Measurements from ENCODE around the gene VSTM4. TPM values are rescaled to one million over a fixed set of nuclear protein-coding genes. Genes with fewer than 3 reads are reported as not detected.

The VSTM4 gene
- polyA plus RNA-seq, 4 donors, result 0.81 to 7.2 (median 2.4) TPM; not detected in 1

DNA sequence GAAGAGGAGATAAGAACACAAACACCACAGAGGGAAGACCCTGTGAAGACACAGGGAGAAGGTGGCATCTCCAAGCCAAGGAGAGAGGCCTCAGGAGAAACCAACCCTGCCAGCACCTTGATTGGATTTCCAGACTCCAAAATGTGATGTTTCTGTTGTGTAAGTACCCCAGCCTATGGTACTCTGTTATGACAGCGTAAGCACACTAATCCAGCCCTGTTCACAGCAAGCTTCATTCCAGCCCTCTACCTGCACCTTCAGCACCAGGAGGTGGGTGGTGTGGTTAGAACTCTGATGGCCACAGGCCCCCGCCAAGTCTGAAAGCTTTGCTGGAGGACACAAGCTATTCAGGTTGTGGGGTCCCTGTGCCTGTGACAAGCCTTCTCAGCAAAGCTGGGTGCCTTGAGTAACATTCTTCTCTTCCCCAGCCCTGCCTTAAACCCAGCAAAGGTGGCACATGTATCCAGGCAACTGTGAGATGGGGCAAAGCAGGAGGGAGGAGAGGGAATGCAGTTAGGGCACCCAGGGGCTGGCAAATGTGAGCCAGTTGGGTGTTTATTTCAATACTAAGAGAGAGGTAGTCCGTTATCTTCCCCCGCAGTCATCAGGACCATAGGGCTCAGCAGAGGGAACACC, 4.5 kb downstream of the VSTM4 start:
- 85 to 89% (median 86%) methylated on average over 4 of the region's 4 CpGs for WGBS, 3 donors
- Histone ChIP-seq H3K36me3 (ENCODE audit: control insufficient read depth in 3 of 3, insufficient read depth in 2 of 3, low read depth in 1 of 3, low read length in 3 of 3) (peaks cover 0 to 10% (median 0%) of the 10 kb centered on the region in 3 donors), H3K4me3 (ENCODE audit: low read depth in 1 of 3, low read length in 3 of 3) (no peak overlapping the region), H3K4me1 (ENCODE audit: control insufficient read depth in 3 of 3, insufficient read depth in 2 of 3, low read depth in 1 of 3, low read length in 2 of 3) (no peaks in the 10 kb centered on the region), H3K9me3 (ENCODE audit: control insufficient read depth in 2 of 2, insufficient read depth in 1 of 2, low read depth in 1 of 2, low read length in 1 of 2) (no peaks in the 10 kb centered on the region), H3K27ac (ENCODE audit: low read depth in 1 of 3, low read length in 2 of 3) (no peak overlapping the region), H3K27me3 (ENCODE audit: control insufficient read depth in 3 of 3, insufficient read depth in 3 of 3, low read length in 3 of 3) (peaks cover 8 to 20% (median 10%) of the 10 kb centered on the region in 3 donors)
- DNase-seq (no peak), FAIRE-seq (no peak)

- Histone ChIP-seq H3K27ac (ENCODE audit: low read depth in 1 of 3, low read length in 2 of 3) (peak overlapping the region in 1 of 3 donors; percentile 17), H3K9me3 (ENCODE audit: control insufficient read depth in 2 of 2, insufficient read depth in 1 of 2, low read depth in 1 of 2, low read length in 1 of 2) (no peaks in the 10 kb centered on the region), H3K4me1 (ENCODE audit: control insufficient read depth in 3 of 3, insufficient read depth in 2 of 3, low read depth in 1 of 3, low read length in 2 of 3) (no peaks in the 10 kb centered on the region), H3K27me3 (ENCODE audit: control insufficient read depth in 3 of 3, insufficient read depth in 3 of 3, low read length in 3 of 3) (peaks cover 3 to 15% (median 6%) of the 10 kb centered on the region in 3 donors), H3K36me3 (ENCODE audit: control insufficient read depth in 3 of 3, insufficient read depth in 2 of 3, low read depth in 1 of 3, low read length in 3 of 3) (peaks cover 0 to 10% (median 0%) of the 10 kb centered on the region in 3 donors), H3K4me3 (ENCODE audit: low read depth in 1 of 3, low read length in 3 of 3) (no peak overlapping the region)
- WGBS, 3 donors, result 43 to 54% (median 52%) methylated on average over 9 of the region's 9 CpGs
- DNase-seq (peak; percentile 10 to 49), FAIRE-seq (no peak)
Observed at GRCh38 chr10:49109669-49110340, 5.5 kb downstream of the VSTM4 start.

- FAIRE-seq, result no peak
- no peak for DNase-seq
- WGBS, 3 donors, result 85 to 91% (median 90%) methylated on average over 7 of the region's 7 CpGs
- Histone ChIP-seq H3K9me3 (ENCODE audit: control insufficient read depth in 2 of 2, insufficient read depth in 1 of 2, low read depth in 1 of 2, low read length in 1 of 2) (no peaks in the 10 kb centered on the region), H3K27ac (ENCODE audit: low read depth in 1 of 3, low read length in 2 of 3) (no peak overlapping the region), H3K36me3 (ENCODE audit: control insufficient read depth in 3 of 3, insufficient read depth in 2 of 3, low read depth in 1 of 3, low read length in 3 of 3) (peaks cover 0 to 10% (median 0%) of the 10 kb centered on the region in 3 donors), H3K27me3 (ENCODE audit: control insufficient read depth in 3 of 3, insufficient read depth in 3 of 3, low read length in 3 of 3) (peaks cover 0 to 4% (median under 1%) of the 10 kb centered on the region in 3 donors), H3K4me1 (ENCODE audit: control insufficient read depth in 3 of 3, insufficient read depth in 2 of 3, low read depth in 1 of 3, low read length in 2 of 3) (no peaks in the 10 kb centered on the region), H3K4me3 (ENCODE audit: low read depth in 1 of 3, low read length in 3 of 3) (no peak overlapping the region)
Observed at GRCh38 chr10:49108656-49109055, 6.7 kb downstream of the VSTM4 start.

GRCh38 chr10:49107887-49108267, 7.4 kb downstream of the VSTM4 start:
- Histone ChIP-seq H3K27ac (ENCODE audit: low read depth in 1 of 3, low read length in 2 of 3) (no peak overlapping the region), H3K27me3 (ENCODE audit: control insufficient read depth in 3 of 3, insufficient read depth in 3 of 3, low read length in 3 of 3) (peaks cover 0 to 2% (median 0%) of the 10 kb centered on the region in 3 donors), H3K4me3 (ENCODE audit: low read depth in 1 of 3, low read length in 3 of 3) (no peak overlapping the region), H3K36me3 (ENCODE audit: control insufficient read depth in 3 of 3, insufficient read depth in 2 of 3, low read depth in 1 of 3, low read length in 3 of 3) (peaks cover 0 to 10% (median 0%) of the 10 kb centered on the region in 3 donors), H3K9me3 (ENCODE audit: control insufficient read depth in 2 of 2, insufficient read depth in 1 of 2, low read depth in 1 of 2, low read length in 1 of 2) (no peaks in the 10 kb centered on the region), H3K4me1 (ENCODE audit: control insufficient read depth in 3 of 3, insufficient read depth in 2 of 3, low read depth in 1 of 3, low read length in 2 of 3) (no peaks in the 10 kb centered on the region)
- no peak for FAIRE-seq
- no peak for DNase-seq
- 88 to 93% (median 91%) methylated on average over 8 of the region's 8 CpGs for WGBS, 3 donors

DNA sequence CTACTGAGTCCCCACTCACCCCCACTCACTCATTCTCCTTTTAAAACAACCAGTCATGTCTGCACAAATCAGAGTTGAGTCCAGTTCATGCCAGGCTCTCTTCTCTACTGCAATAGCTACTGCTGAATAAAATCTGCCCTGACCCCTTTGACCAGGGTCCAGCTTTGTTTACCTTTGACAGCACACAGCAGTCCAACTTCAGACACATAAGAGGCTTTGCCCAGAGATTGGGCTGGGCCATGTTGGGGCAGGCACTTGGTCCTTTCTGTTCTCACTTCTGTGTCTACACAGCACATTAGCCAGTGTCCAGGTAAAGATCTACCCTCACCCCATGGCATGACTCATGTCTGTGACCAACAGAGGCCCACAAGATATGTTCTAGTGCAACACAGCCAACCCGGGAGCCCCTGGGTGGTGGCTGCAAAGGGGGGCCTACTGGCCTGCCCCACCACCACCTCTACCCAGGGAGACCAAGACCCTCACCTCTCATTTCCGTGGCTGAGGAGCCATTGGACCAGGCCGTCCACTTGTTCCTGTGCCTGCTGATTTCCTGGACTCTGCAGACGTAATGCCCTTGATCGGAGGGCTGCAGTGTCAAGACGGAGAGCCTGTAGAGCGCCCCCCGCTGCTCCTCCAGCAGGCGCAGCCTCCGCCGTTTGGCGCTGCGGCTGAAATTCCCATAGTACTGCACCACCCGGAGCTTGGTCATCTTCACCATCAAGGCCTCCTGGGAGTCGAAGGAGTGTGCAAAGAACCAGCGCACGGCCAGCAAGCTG, 8.0 kb downstream of the VSTM4 start:
- no peak for DNase-seq
- H3K4me3 ChIP-seq (ENCODE audit: low read depth in 1 of 3, low read length in 3 of 3), result no peak overlapping the region
- H3K9me3 ChIP-seq (ENCODE audit: control insufficient read depth in 2 of 2, insufficient read depth in 1 of 2, low read depth in 1 of 2, low read length in 1 of 2), result no peaks in the 10 kb centered on the region
- peaks cover 0 to 10% (median 0%) of the 10 kb centered on the region in 3 donors for H3K36me3 ChIP-seq (ENCODE audit: control insufficient read depth in 3 of 3, insufficient read depth in 2 of 3, low read depth in 1 of 3, low read length in 3 of 3)
- peaks cover 0 to 2% (median 0%) of the 10 kb centered on the region in 3 donors for H3K27me3 ChIP-seq (ENCODE audit: control insufficient read depth in 3 of 3, insufficient read depth in 3 of 3, low read length in 3 of 3)
- no peaks in the 10 kb centered on the region for H3K4me1 ChIP-seq (ENCODE audit: control insufficient read depth in 3 of 3, insufficient read depth in 2 of 3, low read depth in 1 of 3, low read length in 2 of 3)
- no peak overlapping the region for H3K27ac ChIP-seq (ENCODE audit: low read depth in 1 of 3, low read length in 2 of 3)
- FAIRE-seq, result no peak
- 90 to 94% (median 94%) methylated on average over 17 of the region's 17 CpGs for WGBS, 3 donors

- Histone ChIP-seq H3K9me3 (ENCODE audit: control insufficient read depth in 2 of 2, insufficient read depth in 1 of 2, low read depth in 1 of 2, low read length in 1 of 2) (no peaks in the 10 kb centered on the region), H3K4me1 (ENCODE audit: control insufficient read depth in 3 of 3, insufficient read depth in 2 of 3, low read depth in 1 of 3, low read length in 2 of 3) (no peaks in the 10 kb centered on the region), H3K27ac (ENCODE audit: low read depth in 1 of 3, low read length in 2 of 3) (no peak overlapping the region), H3K4me3 (ENCODE audit: low read depth in 1 of 3, low read length in 3 of 3) (no peak overlapping the region), H3K36me3 (ENCODE audit: control insufficient read depth in 3 of 3, insufficient read depth in 2 of 3, low read depth in 1 of 3, low read length in 3 of 3) (peaks cover 0 to 10% (median 0%) of the 10 kb centered on the region in 3 donors), H3K27me3 (ENCODE audit: control insufficient read depth in 3 of 3, insufficient read depth in 3 of 3, low read length in 3 of 3) (no peaks in the 10 kb centered on the region)
- DNase-seq (no peak), FAIRE-seq (no peak)
- 59 to 73% (median 68%) methylated on average over 7 of the region's 7 CpGs for WGBS, 3 donors
Observed at GRCh38 chr10:49106451-49106850, 8.9 kb downstream of the VSTM4 start.

DNA sequence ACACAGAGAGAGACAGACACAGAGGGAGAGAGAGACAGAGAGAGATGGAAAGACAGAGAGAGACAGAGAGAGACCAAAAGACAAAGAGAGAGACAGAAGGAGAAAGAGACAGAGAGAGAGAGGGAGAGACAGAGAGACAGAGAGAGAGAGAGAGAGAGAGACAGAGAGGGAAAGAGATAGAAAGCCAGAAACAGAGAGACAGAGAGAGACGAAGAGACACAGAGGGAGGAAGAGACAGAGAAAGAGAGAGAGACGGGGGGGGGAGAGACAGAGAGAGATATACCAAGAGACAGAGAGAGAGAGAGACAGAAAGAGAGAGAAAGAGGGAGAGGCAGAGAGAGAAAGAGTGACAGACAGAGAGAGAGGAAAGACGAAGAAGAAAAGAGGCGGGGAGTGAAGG, 10.2 kb downstream of the VSTM4 start:
- peaks cover 0 to 5% (median 0%) of the 10 kb centered on the region in 3 donors for H3K36me3 ChIP-seq (ENCODE audit: control insufficient read depth in 3 of 3, insufficient read depth in 2 of 3, low read depth in 1 of 3, low read length in 3 of 3)
- no peaks in the 10 kb centered on the region for H3K27me3 ChIP-seq (ENCODE audit: control insufficient read depth in 3 of 3, insufficient read depth in 3 of 3, low read length in 3 of 3)
- WGBS, 3 donors, result 74 to 87% (median 81%) methylated on average over 4 of the region's 4 CpGs
- H3K9me3 ChIP-seq (ENCODE audit: control insufficient read depth in 2 of 2, insufficient read depth in 1 of 2, low read depth in 1 of 2, low read length in 1 of 2), result no peaks in the 10 kb centered on the region
- H3K4me3 ChIP-seq (ENCODE audit: low read depth in 1 of 3, low read length in 3 of 3), result no peak overlapping the region
- FAIRE-seq, result no peak
- no peaks in the 10 kb centered on the region for H3K4me1 ChIP-seq (ENCODE audit: control insufficient read depth in 3 of 3, insufficient read depth in 2 of 3, low read depth in 1 of 3, low read length in 2 of 3)
- H3K27ac ChIP-seq (ENCODE audit: low read depth in 1 of 3, low read length in 2 of 3), result no peak overlapping the region
- no peak for DNase-seq

DNA sequence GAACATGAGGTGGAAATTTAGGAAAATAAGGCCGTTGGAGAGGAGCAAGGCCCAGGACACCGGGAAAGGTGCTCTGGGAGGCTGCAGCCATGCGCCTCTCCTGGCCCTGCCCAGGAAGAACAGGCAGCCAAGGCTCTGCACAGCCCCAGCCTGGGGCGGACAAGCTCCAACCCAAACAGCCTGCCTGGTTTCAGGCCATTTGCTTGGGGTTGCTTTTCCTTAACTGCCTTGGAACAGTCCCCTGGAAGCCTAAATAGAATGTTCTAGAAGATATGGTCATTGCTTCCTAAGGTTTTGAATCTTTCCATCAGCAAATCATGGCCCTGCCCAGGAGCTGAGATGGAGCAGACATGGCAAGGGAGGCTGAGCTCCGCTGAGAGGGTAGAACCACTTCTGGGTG, 11.0 kb downstream of the VSTM4 start:
- Histone ChIP-seq H3K9me3 (ENCODE audit: control insufficient read depth in 2 of 2, insufficient read depth in 1 of 2, low read depth in 1 of 2, low read length in 1 of 2) (no peaks in the 10 kb centered on the region), H3K4me1 (ENCODE audit: control insufficient read depth in 3 of 3, insufficient read depth in 2 of 3, low read depth in 1 of 3, low read length in 2 of 3) (no peaks in the 10 kb centered on the region), H3K36me3 (ENCODE audit: control insufficient read depth in 3 of 3, insufficient read depth in 2 of 3, low read depth in 1 of 3, low read length in 3 of 3) (peaks cover 0 to 5% (median 0%) of the 10 kb centered on the region in 3 donors), H3K27me3 (ENCODE audit: control insufficient read depth in 3 of 3, insufficient read depth in 3 of 3, low read length in 3 of 3) (no peaks in the 10 kb centered on the region), H3K4me3 (ENCODE audit: low read depth in 1 of 3, low read length in 3 of 3) (no peak overlapping the region), H3K27ac (ENCODE audit: low read depth in 1 of 3, low read length in 2 of 3) (no peak overlapping the region)
- WGBS, 3 donors, result 73 to 90% (median 73%) methylated on average over 5 of the region's 5 CpGs
- no peak for DNase-seq
- FAIRE-seq, result no peak
